ENCODE results near the gene ROBO1.
A peak's percentile ranks its signal among the peaks of the same experiment; 100 is the strongest.
"Not testable (repeated sequence)": the region's sequence is repeated elsewhere in the genome, so short reads cannot be mapped to it uniquely, and the experiment has no call there.

The ROBO1 gene

GRCh38 chr3:78689378-78689777, 1078.4 kb downstream of the ROBO1 start:
- DNase-seq, result no peak
- ATAC-seq, result no peak

GRCh38 chr3:78687520-78687919, 1080.3 kb downstream of the ROBO1 start:
- DNase-seq (no peak), ATAC-seq (no peak)

GRCh38 chr3:78683284-78683683, 1084.5 kb downstream of the ROBO1 start:
- DNase-seq, result no peak

GRCh38 chr3:78675119-78675805, 1092.5 kb downstream of the ROBO1 start:
- ATAC-seq, DNase-seq: not testable (repeated sequence)

More at GRCh38 chr3:78683284-78683683, 1084.5 kb downstream of the ROBO1 start:
- no peak for ATAC-seq

- no peak for ATAC-seq
- no peak for DNase-seq
Observed at GRCh38 chr3:78670746-78671145, 1097.1 kb downstream of the ROBO1 start.

GRCh38 chr3:78670094-78670493, 1097.7 kb downstream of the ROBO1 start:
- ATAC-seq, result no peak
- DNase-seq, result no peak

GRCh38 chr3:78668302-78668701, 1099.5 kb downstream of the ROBO1 start:
- ATAC-seq (no peak), DNase-seq (no peak)

GRCh38 chr3:78666470-78666800, 1101.4 kb downstream of the ROBO1 start:
- DNase-seq (no peak), ATAC-seq (no peak)

GRCh38 chr3:78665776-78666469, 1101.9 kb downstream of the ROBO1 start:
- no peak for DNase-seq
- ATAC-seq, result no peak

- DNase-seq (no peak), ATAC-seq (no peak)
Observed at GRCh38 chr3:78665101-78665500, 1102.7 kb downstream of the ROBO1 start.

GRCh38 chr3:78660957-78661356, 1106.8 kb downstream of the ROBO1 start:
- DNase-seq (no peak), ATAC-seq (no peak)

GRCh38 chr3:78659386-78659987, 1108.3 kb downstream of the ROBO1 start:
- ATAC-seq (no peak), DNase-seq (peak; percentile 14)

- DNase-seq (no peak), ATAC-seq (no peak)
Observed at GRCh38 chr3:78647726-78648125, 1120.1 kb downstream of the ROBO1 start.

GRCh38 chr3:78645628-78646310, 1122.0 kb downstream of the ROBO1 start:
- no peak for ATAC-seq
- DNase-seq, result no peak

- no peak for ATAC-seq
- DNase-seq, result no peak
Observed at GRCh38 chr3:78644847-78645246, 1123.0 kb downstream of the ROBO1 start.

GRCh38 chr3:78642226-78643035, 1125.4 kb downstream of the ROBO1 start:
- DNase-seq (no peak), ATAC-seq (no peak)

- DNase-seq (no peak), ATAC-seq (no peak)
Observed at GRCh38 chr3:78641703-78642102, 1126.1 kb downstream of the ROBO1 start.

GRCh38 chr3:78634316-78634715, 1133.5 kb downstream of the ROBO1 start:
- DNase-seq (no peak), ATAC-seq (no peak)

- DNase-seq (no peak), ATAC-seq (no peak)
Observed at GRCh38 chr3:78633626-78634025, 1134.2 kb downstream of the ROBO1 start.

GRCh38 chr3:78632925-78633553, 1134.8 kb downstream of the ROBO1 start:
- ATAC-seq, result no peak
- DNase-seq, result no peak

GRCh38 chr3:78629544-78629943, 1138.3 kb downstream of the ROBO1 start:
- ATAC-seq (no peak), DNase-seq (no peak)

Measured in stimulated activated naive CD8-positive, alpha-beta T cell treated with anti-CD3 and anti-CD28 coated beads, Interleukin-15, Interleukin-2, amounts not matched to agents 100 U/mL and 50 U/mL, for 24 hours (primary cell).